ENCODE results near the gene OXER1.

DNA sequence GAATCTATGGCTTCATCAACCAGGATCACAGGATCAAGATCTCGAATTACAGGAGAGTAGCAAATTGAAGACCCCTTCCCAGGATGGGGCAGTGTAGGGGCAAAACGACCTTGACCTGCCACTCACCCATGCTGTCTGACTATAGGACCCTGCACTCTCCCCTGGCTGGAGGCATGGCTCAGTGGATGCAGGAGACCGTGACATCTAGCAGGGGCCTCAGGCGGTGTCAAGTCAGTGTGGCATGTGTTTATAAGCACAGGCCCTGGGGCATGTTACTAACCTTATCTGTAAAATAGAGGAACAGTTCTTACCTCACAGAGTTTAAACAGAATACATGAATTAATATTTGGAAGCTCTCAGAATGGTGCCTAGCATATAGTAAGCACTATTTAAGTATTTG is 24.9 kb upstream of the OXER1 start:
- TF ChIP-seq, protein P1, sequence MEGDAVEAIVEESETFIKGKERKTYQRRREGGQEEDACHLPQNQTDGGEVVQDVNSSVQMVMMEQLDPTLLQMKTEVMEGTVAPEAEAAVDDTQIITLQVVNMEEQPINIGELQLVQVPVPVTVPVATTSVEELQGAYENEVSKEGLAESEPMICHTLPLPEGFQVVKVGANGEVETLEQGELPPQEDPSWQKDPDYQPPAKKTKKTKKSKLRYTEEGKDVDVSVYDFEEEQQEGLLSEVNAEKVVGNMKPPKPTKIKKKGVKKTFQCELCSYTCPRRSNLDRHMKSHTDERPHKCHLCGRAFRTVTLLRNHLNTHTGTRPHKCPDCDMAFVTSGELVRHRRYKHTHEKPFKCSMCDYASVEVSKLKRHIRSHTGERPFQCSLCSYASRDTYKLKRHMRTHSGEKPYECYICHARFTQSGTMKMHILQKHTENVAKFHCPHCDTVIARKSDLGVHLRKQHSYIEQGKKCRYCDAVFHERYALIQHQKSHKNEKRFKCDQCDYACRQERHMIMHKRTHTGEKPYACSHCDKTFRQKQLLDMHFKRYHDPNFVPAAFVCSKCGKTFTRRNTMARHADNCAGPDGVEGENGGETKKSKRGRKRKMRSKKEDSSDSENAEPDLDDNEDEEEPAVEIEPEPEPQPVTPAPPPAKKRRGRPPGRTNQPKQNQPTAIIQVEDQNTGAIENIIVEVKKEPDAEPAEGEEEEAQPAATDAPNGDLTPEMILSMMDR (IDR thresholded peaks at IDR 0.05) = no peak
- no peak for TF ChIP-seq POLR2A (IDR thresholded peaks at IDR 0.05)
